Occipital lobe (tissue), 2 donors: ENCODE data around the gene SMYD3. TPM values are rescaled to one million over a fixed set of nuclear protein-coding genes. Genes with fewer than 3 reads are reported as not detected.

ENCODE experiments used
- DNase-seq: peaks from one replicate; lab custom pipeline; 2025; lab: John Stamatoyannopoulos, UW
- total RNA-seq: library from RNA; depleted of rRNA; stranded (reverse); fragments of >200 nt; gene quantifications from one replicate; pipeline ENCODE4 v1.2.3, GENCODE V29; 2014

The SMYD3 gene
- total RNA-seq, 1 donor from 2014 or later, result 25.3 TPM

GRCh38 chr1:245923215-245923614 is 583.9 kb downstream of the SMYD3 start:
- no peak for DNase-seq

- no peak for DNase-seq
Observed at GRCh38 chr1:245921417-245921816, 585.7 kb downstream of the SMYD3 start.

- no peak for DNase-seq
Observed at GRCh38 chr1:245917403-245917802, 589.7 kb downstream of the SMYD3 start.

GRCh38 chr1:245915841-245916240 is 591.2 kb downstream of the SMYD3 start:
- DNase-seq, result no peak

- no peak for DNase-seq
Observed at GRCh38 chr1:245915406-245915805, 591.7 kb downstream of the SMYD3 start.

- DNase-seq, result no peak
Observed at GRCh38 chr1:245908543-245908942, 598.5 kb downstream of the SMYD3 start.

- no peak for DNase-seq
Observed at GRCh38 chr1:245906207-245906606, 600.9 kb downstream of the SMYD3 start.

- DNase-seq, result no peak
Observed at GRCh38 chr1:245903851-245904250, 603.2 kb downstream of the SMYD3 start.

GRCh38 chr1:245901565-245901964 is 605.5 kb downstream of the SMYD3 start:
- no peak for DNase-seq

GRCh38 chr1:245901037-245901436 is 606.0 kb downstream of the SMYD3 start:
- no peak for DNase-seq

- DNase-seq, result no peak
Observed at GRCh38 chr1:245898581-245898980, 608.5 kb downstream of the SMYD3 start.

- DNase-seq, result no peak
Observed at GRCh38 chr1:245896258-245896657, 610.8 kb downstream of the SMYD3 start.

- DNase-seq, result no peak
Observed at GRCh38 chr1:245895455-245895959, 611.6 kb downstream of the SMYD3 start.

GRCh38 chr1:245894843-245895242 is 612.2 kb downstream of the SMYD3 start:
- no peak for DNase-seq

- no peak for DNase-seq
Observed at GRCh38 chr1:245893025-245893424, 614.1 kb downstream of the SMYD3 start.

- DNase-seq, result no peak
Observed at GRCh38 chr1:245888809-245889208, 618.3 kb downstream of the SMYD3 start.

- no peak for DNase-seq
Observed at GRCh38 chr1:245887829-245888228, 619.2 kb downstream of the SMYD3 start.

GRCh38 chr1:245881767-245882391 is 625.2 kb downstream of the SMYD3 start:
- DNase-seq, result no peak

GRCh38 chr1:245880754-245881403 is 626.2 kb downstream of the SMYD3 start:
- no peak for DNase-seq

- no peak for DNase-seq
Observed at GRCh38 chr1:245879091-245879490, 628.0 kb downstream of the SMYD3 start.

- no peak for DNase-seq
Observed at GRCh38 chr1:245878585-245878984, 628.5 kb downstream of the SMYD3 start.

- no peak for DNase-seq
Observed at GRCh38 chr1:245877976-245878375, 629.1 kb downstream of the SMYD3 start.

GRCh38 chr1:245876586-245876985 is 630.5 kb downstream of the SMYD3 start:
- DNase-seq, result no peak
